Progenitor cell of endocrine pancreas (in vitro differentiated cells): ENCODE results near the gene NPM1. TPM values are rescaled to one million over a fixed set of nuclear protein-coding genes. Genes with fewer than 3 reads are reported as not detected.

Source experiments
- DNase-seq: peaks from one replicate; pipeline ENCODE4 v3.0.0; 2021; ENCODE audit warnings: low spot score; ENCODE audit not compliant: unreplicated experiment
- H3K27ac Mint-ChIP-seq: 2 replicates; pipeline ENCODE4 v1.8.0; 2021; ENCODE audit warnings: mild to moderate bottlenecking, moderate library complexity, mixed read lengths
- H3K27me3 Mint-ChIP-seq: 2 replicates; pipeline ENCODE4 v1.8.0; 2021; ENCODE audit warnings: mixed read lengths
- H3K36me3 Mint-ChIP-seq: 2 replicates; pipeline ENCODE4 v1.8.0; 2022; ENCODE audit warnings: mixed read lengths; ENCODE audit not compliant: insufficient read depth
- H3K4me1 Mint-ChIP-seq: 2 replicates; pipeline ENCODE4 v1.8.0; 2021; ENCODE audit warnings: low read depth, mixed read lengths
- H3K4me3 Mint-ChIP-seq: 2 replicates; pipeline ENCODE4 v1.8.0; 2021; ENCODE audit warnings: low read depth, mild to moderate bottlenecking, moderate library complexity, mixed read lengths
- H3K9me3 Mint-ChIP-seq: 2 replicates; pipeline ENCODE4 v1.8.0; 2021; ENCODE audit warnings: low read depth, mixed read lengths
- CTCF ChIP-seq: fragments of 200-600 bp; sonication (generic); IDR thresholded peaks from one replicate; pipeline ENCODE4 v1.5.0; 2021; ENCODE audit warnings: antibody characterized with exemption, mild to moderate bottlenecking; ENCODE audit not compliant: unreplicated experiment
- total RNA-seq: library from RNA; stranded (reverse); gene quantifications from 2 replicates; pipeline ENCODE4 v1.2.1, GENCODE V29; 2021

NPM1 gene
- total RNA-seq, 1 donor from 2014 or later: 1,367 TPM

GRCh38 chr5:171416160-171417049, 28.8 kb downstream of the NPM1 start:
- Mint-ChIP-seq H3K4me1 (peaks cover 8% of the 10 kb centered on the region), H3K27ac (no peak overlapping the region), H3K9me3 (no peaks in the 10 kb centered on the region), H3K36me3 (peaks cover 11% of the 10 kb centered on the region), H3K27me3 (peaks cover 12% of the 10 kb centered on the region), H3K4me3 (no peak overlapping the region)
- DNase-seq: no peak
- TF ChIP-seq CTCF: no peak

- peak; percentile 88 for TF ChIP-seq CTCF
- peaks cover 29% of the 10 kb centered on the region for H3K27me3 Mint-ChIP-seq
- H3K9me3 Mint-ChIP-seq: no peaks in the 10 kb centered on the region
- DNase-seq: peak; percentile 87
- H3K4me3 Mint-ChIP-seq: peak overlapping the region; percentile 70
- peak overlapping the region; percentile 76 for H3K27ac Mint-ChIP-seq
- peaks cover 8% of the 10 kb centered on the region for H3K4me1 Mint-ChIP-seq
- no peaks in the 10 kb centered on the region for H3K36me3 Mint-ChIP-seq
Measured at GRCh38 chr5:171418316-171418981, 30.8 kb downstream of the NPM1 start.

GRCh38 chr5:171418982-171419687, 31.5 kb downstream of the NPM1 start, which contains the start of gene FGF18:
TSS of gene FGF18 (plus strand) at chr5:171419647. CDS start at chr5:171420200, 553 bp downstream.
- DNase-seq: no peak
- peaks cover 29% of the 10 kb centered on the region for H3K27me3 Mint-ChIP-seq
- no peak for TF ChIP-seq CTCF
- peak within 1 kb of the TSS; percentile 76 for H3K4me3 Mint-ChIP-seq
- H3K36me3 Mint-ChIP-seq: no peaks in the 10 kb centered on the region
- H3K4me1 Mint-ChIP-seq: peaks cover 8% of the 10 kb centered on the region
- H3K27ac Mint-ChIP-seq: peak within 1 kb of the TSS; percentile 88
- H3K9me3 Mint-ChIP-seq: no peaks in the 10 kb centered on the region

GRCh38 chr5:171419688-171420430, 32.2 kb downstream of the NPM1 start:
- TF ChIP-seq CTCF: peak; percentile 23
- no peaks in the 10 kb centered on the region for H3K36me3 Mint-ChIP-seq
- DNase-seq: no peak
- H3K27ac Mint-ChIP-seq: peak overlapping the region; percentile 88
- peak overlapping the region; percentile 76 for H3K4me3 Mint-ChIP-seq
- H3K27me3 Mint-ChIP-seq: peaks cover 29% of the 10 kb centered on the region
- H3K9me3 Mint-ChIP-seq: no peaks in the 10 kb centered on the region
- H3K4me1 Mint-ChIP-seq: peaks cover 9% of the 10 kb centered on the region
